22Rv1 (cell line): ENCODE measurements around the gene NET1.

Source experiments
- H3K27ac ChIP-seq: fragments of 450-650 bp; 2 replicates; pipeline ENCODE4 v1.5.1; 2017
- CTCF ChIP-seq: fragments of 450-650 bp; IDR thresholded peaks from 2 replicates; pipeline ENCODE4 v1.5.1; 2017; ENCODE audit warnings: mild to moderate bottlenecking
- ZFX ChIP-seq: fragments of 450-650 bp; IDR thresholded peaks from 2 replicates; pipeline ENCODE4 v1.6.1; 2017; ENCODE audit warnings: antibody characterized with exemption, borderline replicate concordance

The NET1 gene

DNA sequence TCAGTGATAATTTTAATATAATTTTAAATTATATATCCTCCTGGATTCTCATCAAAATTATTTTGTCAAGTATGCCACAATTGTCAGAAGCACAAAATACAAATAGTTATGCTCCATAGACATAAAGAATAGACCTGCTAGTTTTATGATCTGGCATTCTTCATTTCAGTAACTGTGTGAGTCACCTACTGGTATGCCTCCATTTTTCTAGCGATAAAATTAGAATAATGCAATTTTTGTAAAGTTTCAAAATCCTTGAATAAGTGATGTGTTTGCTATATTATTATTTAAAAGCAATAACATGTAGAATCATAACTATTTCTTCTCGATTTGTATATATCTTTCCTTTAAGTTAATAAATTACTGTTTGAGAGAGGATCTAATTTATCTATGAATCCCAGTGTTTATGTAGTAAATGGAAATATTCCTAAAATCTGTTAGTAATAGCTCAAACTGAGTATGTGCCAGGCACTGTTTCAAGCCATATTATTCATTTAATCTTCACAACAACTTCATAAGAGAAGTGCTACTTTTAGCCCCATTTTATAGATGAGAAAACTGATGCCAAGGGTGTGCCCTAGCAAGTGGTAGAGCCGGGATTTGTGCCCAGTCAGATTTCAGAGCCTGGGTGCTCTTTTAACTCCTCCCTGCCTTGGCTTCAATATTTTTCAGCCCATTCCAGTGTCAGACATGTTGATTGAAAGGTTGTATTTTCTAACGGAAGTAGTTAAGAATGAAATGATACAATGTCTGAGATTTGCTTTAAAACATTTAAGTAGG lies 38.4 kb downstream of the NET1 start:
- H3K27ac ChIP-seq = peak overlapping the region; percentile 85
- TF ChIP-seq ZFX (no peak), CTCF (no peak)

DNA sequence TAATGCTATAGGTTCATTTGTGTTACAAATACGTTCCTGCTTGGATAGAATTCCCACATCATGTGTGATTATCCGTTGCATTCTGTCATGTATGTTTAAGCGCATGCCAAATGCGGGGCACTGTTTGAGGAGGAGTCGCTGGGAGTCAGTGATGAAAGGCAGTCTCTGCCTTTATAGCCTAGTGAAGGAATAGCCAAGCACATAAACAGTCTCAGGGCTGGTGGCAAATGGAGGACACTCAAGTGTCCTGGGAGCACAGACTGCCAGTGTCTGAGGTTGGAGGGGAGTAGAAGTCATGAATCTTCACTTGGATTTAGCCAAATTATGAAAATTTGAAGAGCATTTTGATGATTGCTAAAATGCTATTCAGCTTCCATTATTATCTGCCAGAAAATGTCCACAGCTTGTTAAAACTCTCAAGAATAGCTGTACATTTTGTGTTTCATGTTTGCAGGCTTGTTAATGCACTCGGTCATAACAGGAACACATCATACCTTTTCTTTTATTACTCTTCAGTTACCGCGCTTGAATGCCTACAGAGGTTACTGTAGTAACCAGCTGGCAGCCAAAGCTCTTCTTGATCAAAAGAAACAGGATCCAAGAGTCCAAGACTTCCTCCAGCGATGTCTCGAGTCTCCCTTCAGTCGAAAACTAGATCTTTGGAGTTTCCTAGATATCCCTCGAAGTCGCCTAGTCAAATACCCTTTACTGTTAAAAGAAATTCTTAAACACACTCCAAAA lies 41.6 kb downstream of the NET1 start:
- no peak for TF ChIP-seq ZFX
- TF ChIP-seq CTCF = no peak

DNA sequence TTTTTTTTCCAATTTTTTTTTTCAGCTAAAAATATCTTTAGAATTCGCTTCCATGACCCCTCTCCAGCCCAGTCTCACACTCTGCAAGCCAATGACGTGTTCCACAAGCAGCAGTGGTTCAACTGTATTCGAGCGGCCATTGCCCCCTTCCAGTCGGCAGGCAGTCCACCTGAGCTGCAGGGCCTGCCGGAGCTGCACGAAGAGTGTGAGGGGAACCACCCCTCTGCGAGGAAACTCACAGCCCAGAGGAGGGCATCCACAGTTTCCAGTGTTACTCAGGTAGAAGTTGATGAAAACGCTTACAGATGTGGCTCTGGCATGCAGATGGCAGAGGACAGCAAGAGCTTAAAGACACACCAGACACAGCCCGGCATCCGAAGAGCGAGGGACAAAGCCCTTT lies 44.2 kb downstream of the NET1 start:
- H3K27ac ChIP-seq = peak overlapping the region; percentile 85
- TF ChIP-seq ZFX (no peak), CTCF (no peak)

More for the DNA sequence above, 41.6 kb downstream of the NET1 start:
- peak overlapping the region; percentile 85 for H3K27ac ChIP-seq

DNA sequence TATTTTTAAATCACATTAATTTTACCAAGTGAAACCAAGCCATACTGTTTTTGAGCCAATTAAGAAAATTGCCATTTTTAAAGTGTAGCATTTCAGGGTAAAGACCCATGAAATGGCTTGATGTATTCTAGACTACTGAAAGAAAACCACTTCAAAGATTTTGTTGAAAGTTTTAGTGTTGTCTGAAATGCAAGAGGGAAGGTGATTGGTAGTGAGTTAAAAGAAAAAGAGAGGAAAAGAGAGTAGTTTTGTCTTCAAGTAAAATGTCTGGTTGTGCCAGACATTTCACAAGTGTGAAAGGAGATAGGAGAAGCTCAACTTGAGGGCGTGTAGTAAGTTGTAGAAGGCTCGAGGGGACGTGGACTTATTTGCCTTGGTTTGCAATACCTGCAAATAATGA lies 45.4 kb downstream of the NET1 start:
- TF ChIP-seq CTCF (no peak), ZFX (no peak)
- peak overlapping the region; percentile 85 for H3K27ac ChIP-seq

GRCh38 chr10:5458425-5458824 lies 46.1 kb downstream of the NET1 start:
- TF ChIP-seq ZFX (no peak), CTCF (no peak)
- peak overlapping the region; percentile 85 for H3K27ac ChIP-seq

DNA sequence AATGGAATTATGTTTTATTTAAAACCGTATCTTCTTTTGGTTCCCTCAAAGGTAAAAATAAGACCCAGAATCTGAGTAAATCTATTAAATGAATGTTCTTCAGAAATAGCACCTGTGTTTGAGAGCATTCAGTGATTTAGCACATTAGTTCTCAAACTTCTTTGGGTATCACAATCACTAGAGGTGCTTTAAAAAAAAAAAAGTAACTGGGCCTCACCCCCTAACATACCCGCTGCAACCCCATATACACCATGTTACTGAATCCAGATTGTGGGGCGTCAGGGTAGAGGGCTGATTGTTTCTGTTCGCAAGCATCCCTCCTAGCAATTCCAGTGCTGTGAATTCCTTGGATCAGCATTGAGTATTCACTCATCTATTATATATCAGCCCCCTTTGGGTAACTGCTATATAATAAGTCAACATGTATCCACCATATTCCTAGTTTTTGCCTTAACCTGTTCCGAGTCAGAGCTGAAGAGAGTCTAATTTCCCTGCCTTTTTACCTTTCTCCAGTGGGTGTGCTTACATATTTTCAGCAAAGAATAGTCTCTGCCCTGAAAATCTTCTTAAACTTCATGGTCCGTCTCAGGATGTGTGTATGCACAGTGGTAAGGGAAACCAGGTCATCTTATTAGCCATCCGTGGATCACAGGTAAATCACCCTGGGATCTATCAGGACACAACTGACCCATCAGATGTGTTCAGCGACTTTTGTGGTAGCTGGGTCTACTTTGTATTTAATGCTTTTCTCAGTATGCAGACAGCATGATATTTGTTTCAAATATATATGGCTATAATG lies 46.8 kb downstream of the NET1 start:
- no peak for TF ChIP-seq ZFX
- TF ChIP-seq CTCF = no peak
- H3K27ac ChIP-seq = peak overlapping the region; percentile 85
